Stomach (tissue), 9 donors: ENCODE results near the gene SCAMP4. TPM values are rescaled to one million over a fixed set of nuclear protein-coding genes. Genes with fewer than 3 reads are reported as not detected.

Source experiments
- DNase-seq, 2 donors: peaks; one replicate each; pipeline versions ENCODE4 v3.0.0 to v3.0.0-alpha.2; 2013 to 2019
- H3K27ac ChIP-seq, 5 donors: fragments of 200-600 bp in 4 of 5; sonication (generic) in 4 of 5; one replicate each; pipeline ENCODE4 v1.5.1; 2013 to 2019; ENCODE audit warnings: mild to moderate bottlenecking in 1 of 5, moderate library complexity in 1 of 5
- H3K27me3 ChIP-seq, 3 donors: fragments of 200-600 bp; sonication (generic); one replicate each; pipeline ENCODE4 v1.5.1; 2017 to 2019; ENCODE audit warnings: mixed run types in 1 of 3
- H3K36me3 ChIP-seq, 4 donors: fragments of 200-600 bp; sonication (generic); 1 replicate in 3 of 4; 2 replicates in 1 of 4; pipeline ENCODE4 v1.5.1; 2016 to 2019
- H3K4me1 ChIP-seq, 4 donors: fragments of 200-600 bp; sonication (generic); one replicate each; pipeline ENCODE4 v1.5.1; 2016 to 2019
- H3K4me3 ChIP-seq, 4 donors: fragments of 200-600 bp; sonication (generic) in 3 of 4; one replicate each; pipeline ENCODE4 v1.5.1; 2016 to 2019; ENCODE audit warnings: mild to moderate bottlenecking in 1 of 4
- H3K9me3 ChIP-seq, 4 donors: fragments of 200-600 bp; sonication (generic); one replicate each; pipeline ENCODE4 v1.5.1; 2016 to 2019
- EP300 ChIP-seq: sonication (generic); formaldehyde crosslinking; IDR thresholded peaks from one replicate; pipeline ENCODE4 v1.6.1; 2017; ENCODE audit warnings: antibody characterized with exemption
- POLR2A ChIP-seq, 4 donors: fragments of 450-650 bp; IDR thresholded peaks; one replicate each; pipeline ENCODE4 v1.6.1; 2016; ENCODE audit warnings: antibody characterized with exemption in 4 of 4, control low read depth in 2 of 4, mild to moderate bottlenecking in 1 of 4, moderate library complexity in 1 of 4
- POLR2AphosphoS5 ChIP-seq, 3 donors: sonication (generic); formaldehyde crosslinking; IDR thresholded peaks; one replicate each; pipeline ENCODE4 v1.6.1; 2016; ENCODE audit warnings: antibody characterized with exemption in 3 of 3
- WGBS, 5 donors: extraction: QIAGEN DNeasy Blood & Tissue Kit in 3 of 5; methylation state at CpG; one replicate each; pipeline versions ENCODE4 v1.1.5 to v1.1.7; 2013 to 2018; 5-methylcytosine and 5-hydroxymethylcytosine counted together
- intact Hi-C: fragments of 100-400 bp; cut with DNase I; formaldehyde crosslinking; loops from one replicate; pipeline ENCODE4 v1.15.1; 2023; ENCODE audit warnings: low total_unique reads
- polyA plus RNA-seq, 3 donors: library from polyadenylated mRNA; stranded (reverse); fragments of 200-250 nt; gene quantifications; one replicate each; pipeline ENCODE4 v1.2.3, GENCODE V29; 2013
- total RNA-seq, 5 donors: library from RNA; depleted of rRNA; stranded (reverse); fragments of >200 nt; gene quantifications; one replicate each; pipeline versions ENCODE4 v1.1.0 to v1.2.3, GENCODE V29; 2014 to 2016
- TF ChIP-seq, protein P1 (sequence below), 7 experiments: fragments of 450-650 bp in 4 of 7; fragments of 200-600 bp in 3 of 7; sonication (generic) in 3 of 7; IDR thresholded peaks; one replicate each; pipeline ENCODE4 v1.5.1; 2016 to 2019; ENCODE audit warnings: antibody characterized with exemption in 7 of 7, control low read depth in 2 of 7, mild to moderate bottlenecking in 1 of 7
- donor health status: healthy with polysubstance abuse.
- donor health status: Bipolar disorder and iron deficiency.
- donor health status: healthy.

SCAMP4 gene
- total and polyA plus RNA-seq, 8 donors: 7.8 to 77.6 (median 18.6) TPM

DNA sequence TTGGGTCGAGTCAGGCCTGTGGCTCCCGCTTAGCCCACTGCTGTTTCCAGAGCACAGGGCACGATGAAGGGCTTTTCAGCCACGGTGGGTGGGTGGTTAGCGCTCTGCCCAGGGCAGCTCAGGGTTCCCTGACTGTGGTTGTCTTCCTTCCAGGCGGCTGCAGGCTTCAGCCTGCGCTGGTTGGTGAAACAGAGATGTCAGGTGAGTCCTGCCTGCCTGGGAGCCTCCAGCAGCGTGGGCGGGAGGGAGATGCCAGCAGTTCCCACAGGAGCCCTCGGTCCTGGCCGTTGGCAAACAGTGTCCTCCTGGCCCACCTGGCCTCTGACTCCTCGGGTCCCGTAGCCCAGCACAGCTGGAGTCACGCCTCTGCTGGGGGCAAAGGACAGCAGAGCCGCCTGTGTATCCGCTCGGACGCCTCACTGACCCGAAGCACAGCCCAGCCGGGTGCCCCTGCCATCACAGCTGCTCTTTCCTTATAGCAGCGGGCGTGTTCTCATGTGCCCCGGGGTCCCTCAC is 9.7 kb downstream of the SCAMP4 start:
- Histone ChIP-seq H3K36me3 (peaks cover 38 to 76% (median 65%) of the 10 kb centered on the region in 4 donors), H3K9me3 (no peaks in the 10 kb centered on the region), H3K4me1 (peaks cover 2 to 22% (median 17%) of the 10 kb centered on the region in 4 donors), H3K27ac (no peak overlapping the region), H3K4me3 (no peak overlapping the region), H3K27me3 (no peaks in the 10 kb centered on the region)
- TF ChIP-seq POLR2AphosphoS5 (IDR thresholded peaks at IDR 0.05): no peak
- TF ChIP-seq POLR2A (IDR thresholded peaks at IDR 0.05): no peak
- TF ChIP-seq, protein P1, sequence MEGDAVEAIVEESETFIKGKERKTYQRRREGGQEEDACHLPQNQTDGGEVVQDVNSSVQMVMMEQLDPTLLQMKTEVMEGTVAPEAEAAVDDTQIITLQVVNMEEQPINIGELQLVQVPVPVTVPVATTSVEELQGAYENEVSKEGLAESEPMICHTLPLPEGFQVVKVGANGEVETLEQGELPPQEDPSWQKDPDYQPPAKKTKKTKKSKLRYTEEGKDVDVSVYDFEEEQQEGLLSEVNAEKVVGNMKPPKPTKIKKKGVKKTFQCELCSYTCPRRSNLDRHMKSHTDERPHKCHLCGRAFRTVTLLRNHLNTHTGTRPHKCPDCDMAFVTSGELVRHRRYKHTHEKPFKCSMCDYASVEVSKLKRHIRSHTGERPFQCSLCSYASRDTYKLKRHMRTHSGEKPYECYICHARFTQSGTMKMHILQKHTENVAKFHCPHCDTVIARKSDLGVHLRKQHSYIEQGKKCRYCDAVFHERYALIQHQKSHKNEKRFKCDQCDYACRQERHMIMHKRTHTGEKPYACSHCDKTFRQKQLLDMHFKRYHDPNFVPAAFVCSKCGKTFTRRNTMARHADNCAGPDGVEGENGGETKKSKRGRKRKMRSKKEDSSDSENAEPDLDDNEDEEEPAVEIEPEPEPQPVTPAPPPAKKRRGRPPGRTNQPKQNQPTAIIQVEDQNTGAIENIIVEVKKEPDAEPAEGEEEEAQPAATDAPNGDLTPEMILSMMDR (IDR thresholded peaks at IDR 0.05): no peak
- TF ChIP-seq EP300: no peak
- intact Hi-C loops: no loop called here
- no peak for DNase-seq
- 84 to 97% (median 91%) methylated on average over 15 to 23 of the region's 23 CpGs for WGBS, 5 donors

DNA sequence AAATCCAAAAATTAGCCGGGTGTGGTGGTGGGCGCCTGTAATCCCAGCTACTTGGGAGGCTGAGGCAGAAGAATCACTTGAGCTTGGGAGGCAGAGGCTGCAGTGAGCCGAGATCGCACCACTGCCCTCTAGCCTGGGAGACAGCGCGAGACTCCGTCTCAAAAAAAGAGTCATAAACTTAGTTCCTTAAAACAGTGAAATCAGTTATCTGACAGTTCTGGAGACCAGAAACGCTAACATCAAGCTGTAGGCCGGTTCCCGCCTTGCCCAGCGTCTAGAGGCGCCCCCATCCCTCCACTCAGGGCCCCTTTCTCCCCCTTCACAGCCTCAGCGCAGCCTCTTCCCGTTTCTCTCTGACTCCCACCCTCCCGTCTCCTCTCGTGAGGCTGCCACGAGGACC is 11.9 kb downstream of the SCAMP4 start:
- TF ChIP-seq POLR2A (IDR thresholded peaks at IDR 0.05): no peak
- TF ChIP-seq POLR2AphosphoS5 (IDR thresholded peaks at IDR 0.05): no peak
- TF ChIP-seq, protein P1 (IDR thresholded peaks at IDR 0.05): no peak
- no peak for TF ChIP-seq EP300
- no peak for DNase-seq
- Histone ChIP-seq H3K27ac (no peak overlapping the region), H3K9me3 (no peaks in the 10 kb centered on the region), H3K36me3 (peaks cover 58 to 95% (median 83%) of the 10 kb centered on the region in 4 donors), H3K27me3 (no peaks in the 10 kb centered on the region), H3K4me1 (peaks cover 0 to 9% (median 2%) of the 10 kb centered on the region in 4 donors), H3K4me3 (no peak overlapping the region)
- 71 to 92% (median 91%) methylated on average over 17 of the region's 17 CpGs for WGBS, 5 donors
- intact Hi-C loops: no loop called here

DNA sequence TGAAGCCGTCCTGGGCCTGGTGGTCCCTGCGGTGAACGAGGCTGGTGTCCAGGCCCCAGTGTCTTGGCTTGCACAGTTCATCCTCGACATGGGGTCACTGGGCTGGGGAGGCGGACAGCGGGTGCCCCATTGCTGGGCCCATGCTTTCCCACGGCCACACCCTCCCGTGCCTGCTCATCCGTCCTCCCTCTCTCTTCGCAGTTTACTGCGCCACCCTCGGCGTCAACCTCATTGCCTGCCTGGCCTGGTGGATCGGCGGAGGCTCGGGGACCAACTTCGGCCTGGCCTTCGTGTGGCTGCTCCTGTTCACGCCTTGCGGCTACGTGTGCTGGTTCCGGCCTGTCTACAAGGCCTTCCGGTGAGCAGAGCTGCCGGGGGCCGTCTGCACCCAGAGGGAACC is 12.7 kb downstream of the SCAMP4 start:
- no peaks in the 10 kb centered on the region for H3K27me3 ChIP-seq
- no peak overlapping the region for H3K4me3 ChIP-seq
- no peaks in the 10 kb centered on the region for H3K9me3 ChIP-seq
- intact Hi-C loops: no loop called here
- no peak for DNase-seq
- TF ChIP-seq, protein P1 (IDR thresholded peaks at IDR 0.05): no peak
- no peak for TF ChIP-seq POLR2AphosphoS5 (IDR thresholded peaks at IDR 0.05)
- no peak for TF ChIP-seq EP300
- TF ChIP-seq POLR2A (IDR thresholded peaks at IDR 0.05): no peak
- no peak overlapping the region for H3K27ac ChIP-seq
- H3K4me1 ChIP-seq: peaks cover 0 to 6% (median 0%) of the 10 kb centered on the region in 4 donors
- H3K36me3 ChIP-seq: peaks cover 56 to 95% (median 83%) of the 10 kb centered on the region in 4 donors
- 94 to 99% (median 96%) methylated on average over 13 to 25 of the region's 25 CpGs for WGBS, 5 donors

GRCh38 chr19:1918975-1919374 is 13.8 kb downstream of the SCAMP4 start:
- Histone ChIP-seq H3K4me3 (no peak overlapping the region), H3K27ac (no peak overlapping the region), H3K27me3 (no peaks in the 10 kb centered on the region), H3K4me1 (peaks cover 0 to 3% (median 0%) of the 10 kb centered on the region in 4 donors), H3K9me3 (no peaks in the 10 kb centered on the region), H3K36me3 (peaks cover 51 to 92% (median 82%) of the 10 kb centered on the region in 4 donors)
- intact Hi-C loops: no loop called here
- WGBS, 5 donors: 93 to 96% (median 95%) methylated on average over 23 to 28 of the region's 28 CpGs
- TF ChIP-seq, protein P1 (IDR thresholded peaks at IDR 0.05): no peak
- TF ChIP-seq POLR2A (IDR thresholded peaks at IDR 0.05): no peak
- no peak for TF ChIP-seq POLR2AphosphoS5 (IDR thresholded peaks at IDR 0.05)
- no peak for TF ChIP-seq EP300
- no peak for DNase-seq
